ENCODE results near the gene UBE2E1.
A peak's percentile ranks its signal among the peaks of the same experiment; 100 is the strongest.
"Not testable (repeated sequence)": the region's sequence is repeated elsewhere in the genome, so short reads cannot be mapped to it uniquely, and the experiment has no call there.

Gene UBE2E1

DNA sequence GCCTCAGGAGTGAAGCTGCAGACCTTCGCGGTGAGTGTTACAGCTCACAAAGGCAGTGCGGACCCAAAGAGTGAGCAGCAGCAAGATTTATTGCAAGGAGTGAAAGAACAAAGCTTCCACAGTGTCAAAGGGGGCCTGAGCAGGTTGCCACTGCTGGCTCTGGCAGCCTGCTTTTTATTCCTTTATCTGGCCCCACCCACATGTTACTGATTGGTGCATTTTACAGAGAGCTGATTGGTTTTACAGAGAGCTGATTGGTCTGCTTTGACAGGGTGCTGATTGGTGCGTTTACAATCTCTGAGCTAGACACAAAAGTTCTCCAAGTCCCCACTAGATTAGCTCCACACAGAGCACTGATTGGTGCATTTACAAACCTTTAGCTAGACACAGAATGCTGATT is 76.2 kb downstream of the UBE2E1 start:
- not testable (repeated sequence) for DNase-seq (ENCODE audit: low read depth)

DNA sequence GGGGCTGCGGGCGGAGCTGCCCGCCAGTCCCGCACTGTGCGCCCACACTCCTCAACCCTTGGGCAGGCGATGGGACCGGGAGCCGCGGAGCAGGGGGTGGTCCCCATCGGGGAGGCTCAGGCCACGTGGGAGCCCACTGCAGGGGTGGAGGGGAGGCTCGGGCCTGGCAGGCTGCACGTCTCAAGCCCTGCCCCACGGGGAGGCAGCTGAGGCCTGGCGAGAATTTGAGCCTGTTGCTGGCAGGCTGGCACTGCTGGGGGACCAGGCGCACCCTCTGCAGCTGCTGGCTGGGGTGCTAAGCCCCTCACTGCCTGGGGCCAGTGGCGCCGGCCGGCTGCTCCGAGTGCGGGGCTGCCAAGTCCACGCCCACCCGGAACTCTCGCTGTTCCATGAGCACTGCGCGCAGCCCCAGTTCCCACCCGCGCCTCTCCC is 76.7 kb downstream of the UBE2E1 start:
- DNase-seq (ENCODE audit: low read depth): no peak

DNA sequence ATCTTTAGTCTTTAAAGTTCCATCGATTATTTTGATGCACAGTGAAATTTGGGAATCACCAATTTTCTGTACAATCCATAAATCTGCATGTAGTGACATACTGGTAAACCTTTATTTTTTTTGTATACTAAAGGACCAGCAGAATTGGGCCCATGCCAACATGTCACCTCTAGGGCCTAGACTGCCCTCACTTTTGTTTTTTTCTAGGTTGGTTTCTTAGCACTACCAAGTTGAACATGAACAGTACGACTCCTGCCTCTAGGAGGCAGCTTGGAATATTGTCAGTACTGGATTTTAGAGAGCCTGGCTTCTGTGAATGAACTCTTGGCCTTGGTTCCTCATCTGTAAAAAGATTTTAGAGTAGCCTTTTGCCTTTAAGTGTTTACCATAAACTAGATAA is 78.7 kb downstream of the UBE2E1 start:
- DNase-seq (ENCODE audit: low read depth): no peak

DNA sequence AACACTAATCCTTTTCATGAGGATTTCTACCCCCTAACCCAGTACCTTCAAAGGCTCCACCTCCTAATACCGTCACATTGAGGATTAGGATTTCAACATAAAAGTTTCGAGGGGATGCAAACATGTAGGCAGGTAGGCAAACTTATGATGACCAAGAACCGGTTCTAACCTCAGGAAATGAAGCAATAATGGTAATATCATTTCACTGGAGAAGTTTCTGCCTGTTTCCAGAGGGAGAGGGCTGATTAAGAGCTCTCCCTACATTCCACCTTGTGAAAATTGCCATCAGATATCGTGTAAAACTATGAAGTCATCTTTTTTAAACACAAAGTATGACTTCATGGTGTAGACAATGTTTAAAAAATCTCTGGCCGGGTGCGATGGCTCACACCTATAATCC is 79.5 kb downstream of the UBE2E1 start:
- DNase-seq (ENCODE audit: low read depth): no peak

DNA sequence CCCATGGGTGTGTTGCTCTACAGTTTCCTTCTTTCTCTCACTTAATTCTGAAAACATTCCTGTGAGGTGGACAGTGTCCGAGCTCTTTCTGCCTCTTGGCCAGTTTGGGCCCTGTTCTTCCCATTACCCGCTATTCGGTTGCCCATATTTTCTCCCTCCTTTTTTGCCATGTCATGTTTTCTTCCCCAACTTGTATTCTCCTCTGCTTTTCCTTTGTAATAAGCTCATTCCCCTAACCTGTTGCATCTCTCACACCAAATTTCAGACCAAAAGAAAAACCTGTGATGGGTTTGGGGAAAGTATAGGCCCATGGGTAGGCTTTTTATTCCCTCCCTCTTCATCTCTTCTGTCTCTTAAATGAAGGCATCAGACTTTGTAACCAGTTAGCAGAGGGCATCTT is 80.6 kb downstream of the UBE2E1 start:
- no peak for DNase-seq (ENCODE audit: low read depth)

DNA sequence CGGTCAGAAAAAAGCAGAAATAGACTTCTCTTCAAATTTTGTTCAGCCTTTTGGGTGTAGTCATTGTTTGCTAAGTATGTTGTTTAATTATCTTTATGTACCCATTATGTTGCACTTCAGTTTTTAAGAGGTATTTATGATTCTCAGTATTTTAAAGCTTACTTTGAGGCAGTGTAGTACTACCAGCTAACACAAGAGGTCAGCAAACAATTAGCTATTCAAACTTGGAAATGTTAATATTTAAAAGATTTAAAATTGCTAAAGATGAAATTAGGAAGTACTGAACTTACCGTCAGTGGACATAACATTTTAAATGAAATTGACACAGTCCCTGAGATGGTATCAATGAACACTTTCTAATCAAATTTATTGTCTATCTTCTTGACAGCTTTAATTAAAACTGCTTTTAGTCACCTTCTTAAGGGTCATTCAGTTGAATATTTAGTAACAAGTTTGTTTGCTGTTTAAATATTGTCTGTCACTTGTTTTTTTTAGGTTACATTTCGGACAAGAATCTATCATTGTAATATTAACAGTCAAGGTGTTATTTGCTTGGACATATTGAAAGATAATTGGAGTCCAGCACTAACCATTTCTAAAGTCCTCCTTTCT is 83.0 kb downstream of the UBE2E1 start:
- DNase-seq (ENCODE audit: low read depth): no peak

DNA sequence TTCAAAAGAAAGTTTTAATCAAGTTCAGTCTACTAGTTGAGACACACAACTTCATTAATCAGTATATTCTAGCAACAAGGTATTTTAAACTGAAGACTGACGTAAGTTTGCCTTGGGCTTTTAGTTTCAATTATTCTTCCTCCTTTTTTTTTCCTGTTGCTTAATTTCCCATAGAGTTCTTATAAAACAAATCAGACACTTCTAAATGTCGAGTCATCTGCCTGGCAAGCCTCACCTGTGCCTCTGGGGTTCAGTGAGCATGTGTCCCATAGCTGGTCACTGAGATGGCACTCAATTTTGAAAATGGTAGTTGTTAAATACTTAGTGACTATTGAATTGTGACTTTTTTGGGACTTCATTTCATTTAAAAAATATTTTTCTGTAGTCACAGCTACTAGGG is 83.6 kb downstream of the UBE2E1 start:
- no peak for DNase-seq (ENCODE audit: low read depth)

DNA sequence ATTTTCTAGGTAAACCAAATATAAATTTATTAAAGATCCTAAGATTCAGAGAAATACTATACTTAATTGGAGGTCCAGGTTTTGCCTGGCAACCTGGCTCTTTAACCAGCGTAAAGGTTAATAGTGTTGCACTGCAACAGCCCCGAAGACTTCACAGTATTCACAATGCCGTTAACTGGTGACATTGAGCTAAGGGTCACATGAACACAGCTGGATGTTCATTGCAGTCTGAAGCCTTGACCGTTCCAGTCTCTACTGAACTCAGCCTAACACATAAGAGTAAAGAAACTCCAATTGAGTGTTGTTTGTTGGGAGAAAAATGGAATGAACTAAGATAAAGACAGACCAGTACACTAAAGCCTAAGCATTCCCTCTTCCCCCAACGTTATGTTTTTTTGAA is 84.2 kb downstream of the UBE2E1 start:
- DNase-seq (ENCODE audit: low read depth): no peak

DNA sequence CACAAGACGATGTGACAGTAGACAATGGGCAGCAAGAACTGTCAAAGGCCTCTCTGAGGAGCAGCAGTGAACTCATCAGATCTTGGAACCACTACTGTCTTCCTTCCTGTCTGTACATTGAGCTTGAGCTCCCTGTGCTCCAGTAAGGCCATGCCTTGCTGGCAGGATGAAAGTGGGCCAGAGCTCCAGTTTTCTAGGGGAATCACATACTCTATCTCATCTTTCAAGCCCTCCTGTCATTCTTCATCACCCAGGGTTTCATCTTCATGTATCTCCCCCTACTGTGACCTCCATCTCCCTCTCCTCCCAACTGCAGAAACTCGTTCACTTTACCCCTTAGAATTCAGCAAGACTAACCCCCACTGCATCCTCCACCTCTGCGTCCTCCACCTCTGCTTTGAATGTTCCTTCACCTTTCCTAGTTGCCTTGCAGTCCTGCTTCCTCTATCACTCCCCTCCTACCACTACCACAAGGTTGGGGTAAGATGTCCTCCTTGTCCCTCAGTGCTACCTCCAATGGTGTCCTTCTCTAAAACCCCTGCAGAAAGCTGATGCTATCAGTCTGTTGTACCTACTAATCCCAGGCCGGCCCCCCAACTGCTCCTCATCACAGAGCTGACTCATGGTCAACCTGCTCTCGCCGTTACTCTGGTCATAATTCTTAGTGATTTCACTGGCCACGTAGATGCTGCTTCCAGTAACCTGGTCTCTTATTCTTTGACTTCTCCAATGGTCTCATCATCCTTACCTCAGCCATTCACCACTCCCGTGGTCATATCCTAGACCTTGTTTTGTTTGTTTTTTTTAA is 88.7 kb downstream of the UBE2E1 start:
- no peak for DNase-seq (ENCODE audit: low read depth)

DNA sequence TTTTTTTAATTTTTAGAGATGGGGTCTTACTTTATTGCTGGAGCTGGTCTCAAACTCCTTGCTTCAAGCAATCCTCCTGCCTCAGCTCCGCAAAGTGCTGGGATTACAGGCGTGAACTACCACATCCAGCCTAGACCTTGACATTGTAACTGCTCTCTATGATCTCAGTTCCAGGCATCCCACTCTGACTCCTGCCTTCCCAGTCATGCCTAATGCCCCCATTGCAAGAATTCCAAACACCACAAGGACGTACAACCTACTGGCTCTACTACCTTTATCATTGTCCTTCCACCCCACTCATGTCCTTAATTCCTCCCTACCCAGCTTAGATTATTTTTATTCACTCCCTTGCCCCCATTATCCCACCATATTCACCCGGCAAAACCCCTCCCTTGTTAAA is 89.4 kb downstream of the UBE2E1 start:
- no peak for DNase-seq (ENCODE audit: low read depth)

DNA sequence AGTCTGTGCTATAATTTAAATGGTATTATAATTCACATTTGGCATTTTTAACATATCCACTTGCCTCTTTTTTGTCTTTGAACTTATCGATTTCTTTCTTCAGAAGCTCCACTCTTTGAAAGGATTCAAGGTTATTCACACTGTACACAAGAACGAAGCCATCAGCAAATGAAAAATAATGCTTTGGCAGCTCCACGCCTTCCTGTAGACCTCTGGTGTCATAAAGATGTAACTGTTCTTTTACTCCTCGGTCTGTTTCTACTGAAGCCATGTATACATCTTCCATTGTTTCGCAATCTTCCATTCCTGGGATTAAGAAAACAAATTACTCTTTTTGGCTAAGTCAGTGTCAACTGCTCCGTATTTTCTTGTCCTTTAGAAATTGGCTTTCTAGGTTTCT is 95.0 kb downstream of the UBE2E1 start:
- DNase-seq (ENCODE audit: low read depth): no peak

DNA sequence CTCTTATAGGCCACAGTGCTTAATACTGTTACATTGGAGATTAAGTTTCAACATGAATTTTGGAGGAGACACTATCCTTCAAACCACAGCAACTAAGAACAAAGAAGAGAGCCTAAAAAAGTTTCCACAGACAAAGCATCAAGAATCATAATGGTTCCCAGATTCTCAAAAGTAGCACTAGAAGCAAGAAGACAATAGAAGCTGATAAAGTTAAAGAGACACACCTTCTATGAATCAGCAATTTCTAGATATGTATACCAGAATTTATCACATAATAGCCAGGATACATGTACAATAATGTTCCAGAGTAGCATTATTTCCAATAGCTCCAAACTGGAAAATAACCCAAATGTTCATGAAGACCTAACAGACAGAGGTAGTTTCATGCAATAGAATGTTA is 98.8 kb downstream of the UBE2E1 start:
- DNase-seq (ENCODE audit: low read depth): no peak

DNA sequence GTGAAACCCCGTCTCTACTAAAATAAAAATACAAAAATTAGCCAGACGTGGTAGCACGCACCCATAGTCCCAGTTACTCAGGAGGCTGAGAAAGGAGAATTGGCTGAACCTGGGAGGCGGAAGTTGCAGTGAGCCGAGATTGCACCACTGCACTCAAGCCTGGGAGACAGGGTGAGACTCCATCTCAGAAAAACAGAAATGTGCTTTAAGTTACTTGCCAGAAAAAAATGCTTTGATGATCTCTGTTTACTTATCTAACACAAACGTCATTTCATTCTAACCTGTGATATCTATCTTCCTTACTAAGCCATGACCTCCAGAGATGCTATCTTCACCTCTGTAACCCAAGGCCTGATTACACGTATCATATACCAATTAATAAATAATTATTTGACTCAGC is 103.6 kb downstream of the UBE2E1 start:
- no peak for DNase-seq (ENCODE audit: low read depth)

DNA sequence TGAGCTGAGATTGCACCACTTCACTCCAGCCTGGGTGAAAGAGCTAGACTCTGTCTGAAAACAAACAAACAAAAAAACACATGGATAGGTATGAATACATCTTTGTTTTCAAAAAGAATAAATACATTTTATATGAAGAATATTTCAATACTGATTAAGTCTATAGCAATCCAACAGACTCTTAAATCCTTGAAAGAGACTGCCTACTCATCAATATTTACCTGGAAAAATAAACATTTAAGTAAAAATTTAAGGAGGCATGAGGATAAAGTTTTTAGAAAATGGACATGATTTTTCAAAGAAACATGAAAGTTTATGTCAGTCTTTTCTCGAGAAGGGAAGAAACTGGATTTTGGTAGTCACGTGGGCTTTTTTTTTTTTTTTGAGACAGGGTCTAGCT is 105.6 kb downstream of the UBE2E1 start:
- DNase-seq (ENCODE audit: low read depth): no peak

DNA sequence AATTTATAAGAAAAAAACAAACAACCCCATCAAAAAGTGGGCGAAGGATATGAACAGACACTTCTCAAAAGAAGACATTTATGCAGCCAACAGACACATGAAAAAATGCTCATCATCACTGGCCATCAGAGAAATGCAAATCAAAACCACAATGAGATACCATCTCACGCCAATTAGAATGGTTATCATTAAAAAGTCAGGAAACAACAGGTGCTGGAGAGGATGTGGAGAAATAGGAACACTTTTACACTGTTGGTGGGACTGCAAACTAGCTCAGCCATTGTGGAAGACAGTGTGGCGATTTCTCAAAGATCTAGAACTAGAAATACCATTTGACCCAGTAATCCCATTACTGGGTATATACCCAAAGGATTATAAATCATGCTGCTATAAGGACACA is 106.6 kb downstream of the UBE2E1 start:
- not testable (repeated sequence) for DNase-seq (ENCODE audit: low read depth)

DNA sequence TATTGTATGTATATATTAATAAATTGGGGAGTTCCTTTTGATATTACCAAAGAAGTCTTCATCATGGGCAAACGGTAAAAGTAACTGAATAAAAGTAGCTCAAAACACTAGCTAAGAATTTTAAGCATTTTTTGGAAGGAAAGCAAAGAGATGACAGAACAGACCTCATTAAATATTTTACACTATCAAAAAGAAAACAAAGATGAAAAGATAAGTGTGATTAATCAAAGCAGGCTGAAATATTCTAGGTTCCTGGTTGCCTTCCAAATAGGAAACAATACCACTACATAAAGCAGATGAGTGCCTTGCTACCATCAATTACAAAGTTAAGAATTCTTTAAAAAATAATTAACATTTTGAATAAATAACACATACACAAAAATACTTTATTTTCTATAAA is 107.4 kb downstream of the UBE2E1 start:
- no peak for DNase-seq (ENCODE audit: low read depth)

DNA sequence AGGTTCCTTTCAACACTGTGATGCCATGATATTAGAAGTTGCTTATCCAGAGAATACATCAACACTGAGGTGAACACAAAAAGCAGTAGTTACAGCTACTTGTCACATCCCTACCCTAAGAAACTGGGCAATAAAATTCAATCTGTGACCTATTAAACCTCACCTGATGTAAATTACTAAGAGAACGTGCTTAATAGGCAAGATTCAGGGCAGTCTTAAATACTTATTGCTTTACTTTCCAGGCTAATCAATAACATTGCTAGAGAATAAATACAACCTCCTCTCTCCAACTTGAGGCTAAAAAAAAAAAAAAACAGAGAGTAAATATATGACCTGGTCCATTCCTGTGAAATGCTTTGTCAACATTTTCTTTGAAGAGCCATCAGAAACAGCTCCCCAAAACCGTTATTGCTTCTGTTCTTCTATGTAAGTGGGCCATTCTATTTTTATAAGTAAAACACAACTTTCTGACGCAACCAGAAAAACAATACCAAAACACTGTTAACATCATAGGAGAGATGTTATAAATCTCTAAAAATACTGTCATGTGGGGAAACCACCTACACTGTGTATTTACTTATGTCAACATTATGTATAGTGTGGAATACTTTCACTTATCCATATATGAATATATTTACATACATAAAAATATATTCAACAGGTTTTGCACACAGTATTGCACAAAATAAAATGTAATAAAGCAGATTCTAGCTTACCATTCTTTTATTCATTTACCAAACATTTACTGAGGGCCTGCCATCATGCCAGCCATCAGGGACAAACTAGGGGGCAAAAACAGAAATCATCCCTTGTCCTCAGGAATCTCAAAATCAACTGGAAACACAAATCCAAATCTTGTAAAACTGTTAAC is 108.4 kb downstream of the UBE2E1 start:
- DNase-seq (ENCODE audit: low read depth): no peak

DNA sequence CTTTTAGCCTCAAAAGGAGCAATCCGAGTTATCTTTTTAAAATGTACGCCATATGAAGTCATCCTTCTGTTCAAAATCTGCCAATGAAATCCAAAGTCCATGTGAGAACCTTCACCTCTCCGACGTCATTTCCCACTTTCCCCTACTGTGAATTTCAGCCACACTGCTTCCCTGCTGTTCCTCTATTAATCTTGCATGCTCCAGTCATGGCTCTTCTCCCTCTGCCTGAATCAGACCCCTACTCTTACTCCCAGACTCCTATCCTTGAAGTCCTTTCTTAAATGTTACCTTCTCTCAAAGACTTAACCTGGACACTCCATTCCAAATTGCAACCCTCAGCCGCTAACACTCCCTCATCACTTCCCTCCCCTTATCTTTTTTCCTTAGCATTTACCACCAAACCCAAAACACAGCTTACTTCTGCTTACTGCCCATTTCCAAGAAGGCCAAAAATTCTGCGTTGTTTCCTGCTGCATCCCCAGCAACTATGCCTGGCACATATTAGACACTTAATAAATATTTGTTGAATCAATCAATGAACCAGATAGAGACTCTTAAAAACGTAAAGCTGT is 109.9 kb downstream of the UBE2E1 start:
- no peak for DNase-seq (ENCODE audit: low read depth)

DNA sequence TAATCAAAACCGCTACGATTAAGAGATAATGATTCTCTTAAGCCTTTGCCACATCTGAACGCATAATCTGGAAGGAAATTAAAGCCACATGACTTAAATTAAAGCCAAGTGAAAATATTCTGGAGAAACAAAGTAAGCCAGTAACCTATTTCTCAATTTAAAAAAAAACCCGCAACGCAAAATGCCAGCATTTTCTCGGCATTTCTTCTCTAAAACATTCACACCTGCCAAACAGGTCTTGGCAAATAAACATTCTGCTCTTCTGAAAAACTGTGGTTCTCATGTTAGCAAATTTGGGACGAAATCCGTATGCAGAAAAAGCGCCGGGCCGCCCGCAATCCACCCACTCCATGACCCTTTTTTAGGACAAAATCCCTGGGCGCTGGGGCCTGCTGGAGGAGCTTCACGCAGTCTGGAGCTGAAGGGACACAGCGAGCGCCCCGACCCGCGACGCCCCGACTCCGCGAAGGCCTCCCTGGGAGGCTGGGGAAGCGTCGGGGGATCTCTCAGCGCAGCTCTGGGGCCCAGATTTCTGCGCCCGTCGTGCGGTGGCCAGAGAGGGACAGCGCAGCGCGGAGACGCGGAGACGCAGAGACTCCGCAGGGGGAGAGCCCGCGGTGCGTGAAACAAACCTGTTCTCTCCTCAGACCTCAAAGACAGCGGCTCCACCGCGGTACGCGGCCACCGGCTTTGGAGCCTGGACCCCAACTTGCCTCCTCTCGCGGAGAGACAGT is 110.6 kb downstream of the UBE2E1 start:
- DNase-seq (ENCODE audit: low read depth): no peak

DNA sequence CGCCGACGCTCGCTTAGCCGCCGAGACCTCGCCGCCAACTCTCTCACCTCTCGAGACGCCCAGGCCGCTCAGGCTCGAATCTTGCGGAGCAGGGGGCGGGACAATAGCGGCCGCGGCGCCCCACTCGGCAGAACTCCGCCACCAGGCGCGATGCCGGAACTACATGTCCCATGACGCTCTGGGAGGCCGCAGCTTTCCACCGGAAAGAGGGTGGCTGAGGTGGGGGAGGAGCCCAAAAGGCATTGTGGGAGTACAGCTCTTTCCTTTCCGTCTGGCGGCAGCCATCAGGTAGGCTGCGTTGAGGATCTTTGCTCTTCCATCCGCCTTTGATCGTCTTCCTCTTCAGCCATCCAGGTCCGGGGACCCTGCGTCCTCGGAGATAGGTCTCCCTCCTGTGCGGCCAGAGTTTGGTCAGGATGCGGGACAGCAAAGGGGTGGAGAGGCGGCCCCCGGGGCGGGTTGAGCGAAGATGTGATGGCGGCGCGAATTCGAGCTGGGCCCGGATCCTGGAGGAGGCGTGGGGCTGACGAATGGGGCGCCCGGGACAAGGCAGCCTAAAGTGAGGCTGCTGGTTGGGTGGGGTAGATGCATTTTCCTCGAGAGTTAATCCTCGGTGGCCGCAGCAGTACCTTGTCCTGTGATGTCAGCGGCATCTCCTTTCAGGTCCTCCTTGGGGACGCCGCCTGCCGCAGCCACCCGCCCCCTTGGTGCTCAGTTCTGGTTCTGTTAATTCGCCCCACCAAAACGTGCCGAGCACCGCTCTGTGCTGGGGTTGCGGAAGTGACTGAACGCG is 111.3 kb downstream of the UBE2E1 start, which contains the start of the genes NKIRAS1 and RPL15:
TSS of gene NKIRAS1 (minus strand) at position 105 of the 793 bp plus-strand sequence. CDS start 6,086 bp downstream, outside the sequence.
TSS of gene RPL15 (plus strand) at position 247 of the 793 bp plus-strand sequence. CDS start 728 bp downstream, outside the sequence.
- peak; percentile 80 for DNase-seq (ENCODE audit: low read depth)
